GM21737 (cell line): ENCODE measurements around the gene GP1BB.
"Not testable (repeated sequence)": the region's sequence is repeated elsewhere in the genome, so short reads cannot be mapped to it uniquely, and the experiment has no call there.

Experiments used
- ATAC-seq: cut with Tn5 transposase; IDR thresholded peaks from one replicate; pipeline ENCODE4 v1.9.1; 2021; ENCODE audit warnings: mild to moderate bottlenecking, moderate library complexity; ENCODE audit not compliant: unreplicated experiment

Gene GP1BB

GRCh38 chr22:19724927-19725661, 1.8 kb downstream of the GP1BB start:
- ATAC-seq: no peak

GRCh38 chr22:19726064-19726788, 2.9 kb downstream of the GP1BB start:
- not testable (repeated sequence) for ATAC-seq

GRCh38 chr22:19727310-19728150, 4.2 kb downstream of the GP1BB start:
- ATAC-seq: no peak

GRCh38 chr22:19728271-19728670, 4.9 kb downstream of the GP1BB start:
- ATAC-seq: no peak

- ATAC-seq: no peak
These were observed 5.5 kb downstream of the GP1BB start for GRCh38 chr22:19728836-19729235.

GRCh38 chr22:19729507-19729906, 6.2 kb downstream of the GP1BB start:
- no peak for ATAC-seq

- no peak for ATAC-seq
These were observed 6.9 kb downstream of the GP1BB start for GRCh38 chr22:19730198-19730597.

- ATAC-seq: no peak
These were observed 7.5 kb downstream of the GP1BB start for GRCh38 chr22:19730655-19731360.

GRCh38 chr22:19731361-19732135, 8.2 kb downstream of the GP1BB start:
- ATAC-seq: no peak

GRCh38 chr22:19732403-19733113, 9.2 kb downstream of the GP1BB start:
- no peak for ATAC-seq

GRCh38 chr22:19733755-19734154, 10.4 kb downstream of the GP1BB start:
- ATAC-seq: no peak

GRCh38 chr22:19734163-19734562, 10.8 kb downstream of the GP1BB start:
- ATAC-seq: no peak

GRCh38 chr22:19734837-19735382, 11.6 kb downstream of the GP1BB start:
- ATAC-seq: no peak

GRCh38 chr22:19735665-19736510, 12.5 kb downstream of the GP1BB start:
- no peak for ATAC-seq

- no peak for ATAC-seq
These were observed 14.7 kb downstream of the GP1BB start for GRCh38 chr22:19737846-19738663.

- no peak for ATAC-seq
These were observed 15.5 kb downstream of the GP1BB start for GRCh38 chr22:19738664-19739447.

GRCh38 chr22:19739448-19739895, 16.1 kb downstream of the GP1BB start:
- ATAC-seq: no peak
